ENCODE measurements around the gene TSSK1B.
"Not testable (repeated sequence)": the region's sequence is repeated elsewhere in the genome, so short reads cannot be mapped to it uniquely, and the experiment has no call there.

Gene TSSK1B

DNA sequence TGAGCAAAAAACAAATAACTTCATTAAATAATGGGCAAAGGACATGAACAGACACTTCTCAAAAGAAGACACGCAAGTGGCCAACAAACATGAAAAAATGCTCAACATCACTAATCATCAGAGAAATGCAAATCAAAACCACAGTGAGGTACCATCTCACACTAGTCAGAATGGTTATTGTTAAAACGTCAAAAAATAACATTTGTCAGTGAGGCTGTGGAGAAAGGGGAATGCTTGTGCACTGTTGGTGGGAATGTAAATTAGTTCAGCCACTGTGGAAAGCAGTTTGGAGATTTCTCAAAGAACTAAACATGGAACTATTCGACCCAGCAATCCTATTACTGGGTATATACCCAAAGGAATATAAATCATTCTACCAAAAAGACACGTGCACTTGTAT lies 36.8 kb downstream of the TSSK1B start:
- DNase-seq (ENCODE audit: low read depth in 2 of 2): not testable (repeated sequence)

- no peak for DNase-seq (ENCODE audit: low read depth in 2 of 2)
These were observed 37.7 kb downstream of the TSSK1B start for GRCh38 chr5:113397046-113397445.

DNA sequence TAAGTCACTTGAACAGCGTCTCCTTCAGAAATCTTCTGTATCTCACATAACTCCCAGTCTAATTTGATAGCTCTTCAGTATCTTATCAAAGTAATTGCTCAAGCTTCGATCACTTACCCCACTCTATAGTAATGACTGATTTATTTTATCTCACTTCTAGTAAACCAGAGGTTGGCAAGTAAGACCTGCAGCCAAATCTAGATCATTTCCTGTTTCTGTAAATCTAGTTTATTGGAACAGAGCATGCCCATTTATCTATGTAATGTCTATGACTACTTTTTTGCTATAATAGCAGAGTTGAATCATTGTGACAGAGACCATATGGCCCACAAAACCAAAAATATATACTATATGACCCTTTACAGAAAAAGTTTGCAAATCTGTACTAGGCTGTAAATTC lies 40.1 kb downstream of the TSSK1B start:
- DNase-seq (ENCODE audit: low read depth in 2 of 2): no peak

- no peak for DNase-seq (ENCODE audit: low read depth in 2 of 2)
These were observed 44.6 kb downstream of the TSSK1B start for GRCh38 chr5:113390224-113390623.

DNA sequence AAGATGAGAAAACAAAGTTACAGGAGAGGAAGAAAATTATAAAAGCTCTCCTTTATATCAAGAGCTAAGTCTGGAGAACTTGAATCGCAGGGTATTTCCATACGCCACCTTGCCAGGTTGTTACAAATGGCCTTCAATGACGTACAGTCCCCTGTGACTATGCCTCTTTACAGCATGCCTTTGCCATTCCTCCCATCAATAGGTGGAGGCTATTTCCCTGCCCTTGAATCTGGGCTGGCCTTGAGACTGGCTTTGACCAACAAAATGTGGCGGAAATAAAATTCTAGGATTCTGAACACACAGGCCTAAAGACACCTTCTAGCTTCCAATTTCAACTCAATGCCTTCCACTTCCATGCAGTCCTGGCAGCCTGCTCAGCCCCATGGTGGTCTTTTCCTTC lies 45.7 kb downstream of the TSSK1B start:
- no peak for DNase-seq (ENCODE audit: low read depth in 2 of 2)

GRCh38 chr5:113387844-113388243 lies 46.9 kb downstream of the TSSK1B start:
- no peak for DNase-seq (ENCODE audit: low read depth in 2 of 2)

DNA sequence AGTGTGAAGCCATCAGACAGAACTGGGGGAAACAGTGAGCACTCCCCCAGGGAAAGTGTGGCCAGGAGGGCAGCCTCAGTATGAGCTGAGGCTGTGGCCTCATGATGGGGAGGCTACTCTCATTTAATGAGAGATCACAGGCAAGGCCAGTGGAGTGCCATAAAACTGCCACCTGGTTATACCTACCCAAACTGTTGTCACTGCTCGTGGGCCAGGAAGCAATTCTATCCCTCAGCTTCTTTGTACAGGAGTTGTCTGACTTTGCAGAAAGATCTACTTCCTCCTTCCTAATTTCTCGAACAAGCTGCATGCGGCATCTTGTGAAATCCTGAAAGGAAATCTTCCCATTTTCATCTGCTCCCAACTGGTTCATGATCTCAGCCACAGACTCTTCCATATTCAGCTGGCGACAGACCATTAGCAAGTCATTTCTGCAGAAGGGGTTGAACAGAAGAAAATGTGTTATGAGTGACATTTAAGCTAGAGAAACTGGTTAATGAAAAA lies 50.0 kb downstream of the TSSK1B start:
- no peak for DNase-seq (ENCODE audit: low read depth in 2 of 2)

DNA sequence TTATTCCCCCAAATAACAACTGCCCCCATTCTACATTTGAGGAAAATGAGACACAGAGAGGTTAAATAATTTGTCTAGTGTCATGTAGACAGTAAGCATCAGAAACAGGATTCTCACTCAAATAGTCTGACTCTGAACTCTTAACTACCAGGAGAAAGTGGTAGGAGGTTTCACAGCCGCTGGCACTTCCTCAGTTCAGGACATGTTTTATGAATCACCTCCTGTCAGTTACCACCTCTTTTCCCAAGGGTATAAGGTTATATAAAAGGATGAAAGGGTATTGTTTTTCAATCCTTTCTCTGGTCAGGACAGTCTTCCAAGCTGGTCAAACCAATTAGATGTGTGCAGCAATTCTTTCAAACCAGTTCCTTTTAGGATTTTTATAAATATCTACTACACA lies 52.1 kb downstream of the TSSK1B start:
- DNase-seq (ENCODE audit: low read depth in 2 of 2): no peak

Data from stimulated activated CD4-positive, alpha-beta T cell treated with anti-CD3 and anti-CD28 coated beads, Interleukin-1b, Interleukin-23, amount 100 ng/mL, for 4 hours (primary cell).